HG02840 (cell line): ENCODE results near the gene NEMP1.
A peak's percentile ranks its signal among the peaks of the same experiment; 100 is the strongest.
"Not testable (repeated sequence)": the region's sequence is repeated elsewhere in the genome, so short reads cannot be mapped to it uniquely, and the experiment has no call there.

Experiments
- ATAC-seq: cut with Tn5 transposase; IDR thresholded peaks from one replicate; pipeline ENCODE4 v1.9.1; 2021; ENCODE audit warnings: mild to moderate bottlenecking, moderate library complexity, moderate number of reproducible peaks; ENCODE audit not compliant: unreplicated experiment, low FRiP score

The NEMP1 gene

DNA sequence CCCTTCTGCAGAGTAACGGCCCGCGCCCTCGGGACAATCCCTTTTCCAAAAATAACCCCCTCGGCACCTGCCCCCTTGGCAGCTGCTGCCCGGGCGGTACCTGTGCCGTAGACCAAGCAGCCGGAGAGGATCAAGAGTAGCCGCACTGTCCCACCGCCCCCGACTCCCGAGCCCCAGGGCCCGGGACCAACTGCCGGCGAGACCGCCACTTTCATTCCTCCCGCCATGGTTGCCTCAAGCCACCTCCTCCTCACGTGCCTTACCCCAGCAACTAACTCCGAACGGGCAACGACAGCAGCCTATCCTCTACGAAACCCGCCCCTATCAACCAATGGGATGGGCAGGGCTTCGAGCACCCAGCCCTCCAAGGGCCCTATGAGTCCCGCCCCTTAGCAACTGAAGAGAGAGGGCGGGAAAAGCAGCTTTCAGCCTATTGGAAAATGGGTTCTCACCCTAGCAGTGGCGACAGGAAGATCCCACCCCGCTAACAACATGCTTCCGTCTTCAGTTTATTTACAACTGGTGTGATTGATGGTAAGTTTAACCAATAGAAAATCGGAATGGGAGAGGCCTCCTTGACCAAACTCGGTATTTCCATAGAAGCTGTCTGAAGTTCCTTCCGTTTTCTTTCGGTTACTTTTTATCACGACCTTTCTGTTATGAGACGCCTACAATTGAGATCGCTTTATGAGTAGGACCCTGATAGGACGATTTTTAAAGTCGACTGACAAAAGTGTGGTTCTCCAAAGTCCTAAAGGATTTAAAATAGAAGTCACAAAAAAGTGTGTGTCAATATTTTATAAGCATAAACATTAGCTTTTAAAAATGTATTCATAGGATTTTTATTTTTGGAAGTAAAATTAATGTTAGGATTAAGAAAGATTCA lies at the start of gene NEMP1:
TSS of gene NEMP1 (minus strand) at position 273 of the 886 bp plus-strand sequence. CDS start at position 227, 46 bp downstream.
- ATAC-seq: peak; percentile 97

GRCh38 chr12:57127726-57128518 lies 49.3 kb upstream of the NEMP1 start, which contains the start of gene LRP1:
Gene LRP1 (plus strand): TSS chr12:57128483. CDS start chr12:57128965, 482 bp downstream.
- ATAC-seq: no peak

DNA sequence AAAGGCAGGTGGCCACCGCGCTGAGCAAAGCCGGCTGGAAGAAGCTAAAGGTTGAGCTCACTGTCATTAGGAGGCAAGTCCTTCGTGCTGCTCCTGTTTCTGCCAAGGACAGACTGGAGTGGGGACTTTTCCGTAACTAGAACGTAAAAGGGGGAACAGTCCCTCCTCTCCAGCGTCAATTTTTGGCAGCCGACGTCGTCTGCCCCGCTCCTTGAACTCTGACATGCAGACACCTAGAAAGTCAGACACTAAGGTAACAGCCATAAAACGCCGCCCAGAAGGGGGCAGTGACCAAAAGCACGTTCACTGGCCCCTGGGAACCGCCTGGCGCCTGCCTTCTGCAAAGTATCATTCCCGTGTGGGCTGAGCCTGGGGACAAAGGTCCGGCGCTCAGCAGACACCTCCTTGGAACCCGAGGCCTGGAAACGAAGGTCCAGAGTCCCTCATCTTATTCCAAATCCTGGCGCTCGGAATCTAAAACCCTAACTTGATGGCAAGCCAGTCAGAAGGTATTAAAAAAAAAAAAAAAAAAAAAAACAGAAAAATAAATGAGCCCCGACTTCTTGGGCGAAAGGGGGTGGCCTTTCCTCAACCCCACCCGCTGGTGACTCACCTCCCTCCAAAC lies 48.6 kb upstream of the NEMP1 start:
- no peak for ATAC-seq

DNA sequence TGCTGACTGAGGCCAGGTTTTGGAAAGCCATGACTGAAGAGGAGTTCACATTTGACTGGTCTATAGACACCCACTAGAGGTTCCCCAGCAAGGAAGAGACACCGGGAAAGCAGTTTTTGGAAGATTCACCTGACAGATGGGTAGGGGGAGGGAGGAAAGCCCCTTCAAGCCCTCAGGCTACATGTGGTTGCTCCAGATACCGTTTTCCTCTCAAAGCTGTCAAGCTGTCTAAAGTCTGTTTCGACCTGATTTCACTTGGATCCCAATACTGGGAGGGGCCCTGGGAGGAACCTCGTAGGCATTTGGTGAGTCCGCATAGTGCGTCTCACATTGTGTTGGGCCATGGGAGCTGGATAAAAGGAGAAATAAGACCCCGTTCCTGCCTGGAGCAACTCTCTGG lies 48.0 kb upstream of the NEMP1 start:
- no peak for ATAC-seq

DNA sequence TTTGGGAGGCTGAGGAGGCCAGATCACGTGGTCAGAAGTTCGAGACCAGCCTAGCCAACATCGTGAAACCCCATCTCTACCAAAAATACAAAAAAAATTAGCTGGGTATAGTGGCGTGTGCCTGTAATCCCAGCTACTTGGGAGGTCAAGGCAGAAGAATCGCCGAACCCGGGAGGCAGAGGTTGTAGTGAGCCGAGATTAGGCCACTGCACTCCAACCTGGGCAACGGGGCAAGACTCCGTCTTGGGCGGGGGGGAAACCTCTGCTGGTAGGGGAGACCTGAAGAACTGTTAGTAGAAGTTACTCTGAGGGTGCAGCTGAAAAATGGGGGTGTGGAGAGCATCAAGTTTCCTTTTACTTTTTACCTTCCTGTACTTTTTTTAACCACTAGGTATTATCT lies 47.5 kb upstream of the NEMP1 start:
- ATAC-seq: no peak

GRCh38 chr12:57124261-57124877 lies 45.8 kb upstream of the NEMP1 start:
- no peak for ATAC-seq

DNA sequence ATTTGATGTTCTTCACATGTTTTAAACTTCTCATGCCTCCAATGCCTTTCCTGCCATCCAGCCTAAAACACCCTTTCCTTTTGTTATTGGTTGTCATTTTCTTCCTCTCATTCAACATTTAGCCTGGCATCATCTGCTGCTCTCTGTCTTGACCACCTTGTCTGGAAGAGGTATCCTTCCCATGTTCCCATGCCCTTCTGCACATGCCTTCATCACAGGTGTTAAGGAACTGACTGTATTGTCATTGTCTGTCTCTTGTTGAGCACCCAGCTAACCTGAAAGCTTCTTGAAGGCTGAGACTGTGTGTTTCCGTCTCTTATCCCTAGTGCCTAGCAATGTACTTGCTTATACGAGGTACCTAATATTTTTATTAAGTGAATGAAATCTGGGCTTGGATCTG lies 45.2 kb upstream of the NEMP1 start:
- ATAC-seq: no peak

GRCh38 chr12:57120718-57121117 lies 42.1 kb upstream of the NEMP1 start:
- not testable (repeated sequence) for ATAC-seq

GRCh38 chr12:57119294-57120085 lies 40.9 kb upstream of the NEMP1 start:
- ATAC-seq: no peak

DNA sequence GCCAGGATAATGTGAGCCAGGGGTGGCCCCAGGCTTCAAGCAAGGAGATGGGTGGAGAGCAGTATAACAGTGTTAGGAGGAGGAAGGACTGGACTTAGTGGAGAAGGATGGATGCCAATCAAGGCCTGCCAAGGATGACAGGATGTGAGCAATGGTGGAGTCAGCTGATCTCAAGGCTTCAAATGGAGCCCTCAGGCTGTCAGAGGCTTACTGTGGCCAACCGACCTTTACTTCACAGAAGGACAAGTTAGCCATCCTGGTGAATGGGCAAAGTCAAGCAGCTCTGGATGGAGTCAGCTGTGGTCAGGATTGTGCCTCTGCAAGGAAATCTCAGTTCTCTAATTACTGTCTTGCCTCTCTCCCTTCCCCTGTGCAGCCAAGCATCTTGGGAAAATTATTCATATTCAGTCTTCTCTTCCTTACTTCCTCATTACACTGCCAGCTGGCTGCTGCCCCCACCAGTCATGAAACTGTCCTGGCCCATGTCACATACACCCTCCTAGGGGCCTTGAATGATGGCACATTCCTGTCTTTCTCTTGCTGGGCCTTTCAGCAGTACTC lies 40.2 kb upstream of the NEMP1 start:
- no peak for ATAC-seq

GRCh38 chr12:57116580-57117281 lies 38.1 kb upstream of the NEMP1 start:
- ATAC-seq: no peak

DNA sequence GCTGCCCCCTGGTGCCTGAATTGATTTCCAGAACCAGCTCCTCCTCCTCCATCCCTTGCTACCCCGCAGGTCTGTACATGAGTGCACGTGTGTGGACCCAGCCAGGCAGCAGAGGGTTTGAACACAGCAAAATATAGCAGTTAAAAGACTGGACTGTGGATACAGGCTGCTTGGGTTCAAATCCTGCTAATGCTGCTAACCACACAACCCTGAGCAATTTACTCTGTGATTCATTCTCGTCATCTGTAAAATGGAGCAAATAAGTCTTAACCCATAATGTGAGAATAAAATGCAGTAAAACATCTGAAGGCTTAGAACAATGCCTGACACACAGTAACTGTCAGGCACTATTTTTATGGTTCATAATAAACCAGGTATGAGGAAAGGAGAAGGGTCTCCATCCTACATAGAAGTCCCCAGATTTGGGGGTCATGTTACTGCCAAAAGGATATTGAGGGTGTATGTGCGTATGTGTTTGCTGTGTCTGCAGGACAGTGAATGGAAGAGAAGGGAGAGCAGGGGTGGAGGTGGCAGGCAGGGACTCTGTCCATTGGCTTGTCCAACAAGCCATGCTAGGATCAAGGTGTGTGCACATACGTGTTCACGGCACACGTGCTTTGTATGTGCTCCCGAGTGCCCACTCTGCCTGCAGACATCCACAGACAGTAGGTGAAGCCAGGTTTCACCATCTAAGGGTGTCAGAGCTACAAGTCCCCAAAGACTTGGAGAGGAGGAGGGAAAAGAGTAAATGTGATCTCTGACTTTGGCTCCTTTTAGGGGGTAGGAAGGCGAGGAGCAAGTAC lies 34.1 kb upstream of the NEMP1 start:
- ATAC-seq: peak; percentile 33

GRCh38 chr12:57111031-57111734 lies 32.6 kb upstream of the NEMP1 start, which contains the start of gene STAT6:
Gene STAT6 (minus strand): TSS chr12:57111362. CDS start chr12:57108278, 3,084 bp downstream.
- ATAC-seq: peak; percentile 49

DNA sequence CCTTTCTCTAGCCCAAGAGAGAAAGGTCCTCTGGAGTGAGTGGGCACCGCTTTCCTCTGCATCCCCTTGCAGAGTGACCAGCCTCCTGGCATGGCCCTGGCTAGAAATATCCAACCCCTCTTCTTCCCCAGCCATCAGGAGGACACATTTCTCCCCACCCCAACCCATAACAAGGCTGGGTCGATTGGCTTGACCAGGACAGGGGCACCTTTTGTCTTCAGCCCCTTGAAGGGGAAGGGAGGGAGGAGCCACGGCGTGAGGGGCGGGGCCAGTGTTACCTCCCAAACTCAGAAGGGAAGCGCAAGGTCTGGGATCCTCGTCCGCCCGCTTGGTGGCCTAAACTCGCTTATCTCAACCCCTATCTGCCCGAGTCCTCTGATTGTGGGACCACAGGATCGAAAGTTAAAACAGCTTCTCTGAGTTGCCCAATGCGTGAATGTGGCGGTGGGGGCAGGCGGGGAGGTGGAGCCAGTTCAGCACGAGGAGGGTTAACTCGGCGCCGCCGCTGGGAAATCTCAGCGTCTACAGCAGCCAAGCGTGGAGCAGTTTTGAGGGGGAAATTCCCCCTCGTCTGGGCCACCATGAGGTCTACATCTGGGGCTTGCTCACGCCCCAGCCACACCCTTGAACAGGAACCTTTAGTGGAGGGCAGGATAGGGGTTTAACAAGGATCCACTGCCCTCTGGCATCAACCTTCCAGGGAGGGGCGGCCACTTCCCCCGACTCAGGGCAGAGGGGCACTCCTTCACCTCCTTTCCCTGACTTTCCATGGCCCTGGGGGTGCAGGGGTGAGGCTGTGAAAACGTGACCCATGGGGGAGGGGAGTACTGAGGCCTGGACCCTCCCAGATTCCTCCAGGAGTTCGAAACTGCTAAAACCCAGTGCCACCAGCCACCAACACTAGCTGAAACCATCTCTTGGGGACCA lies 31.8 kb upstream of the NEMP1 start:
- ATAC-seq: peak; percentile 45

DNA sequence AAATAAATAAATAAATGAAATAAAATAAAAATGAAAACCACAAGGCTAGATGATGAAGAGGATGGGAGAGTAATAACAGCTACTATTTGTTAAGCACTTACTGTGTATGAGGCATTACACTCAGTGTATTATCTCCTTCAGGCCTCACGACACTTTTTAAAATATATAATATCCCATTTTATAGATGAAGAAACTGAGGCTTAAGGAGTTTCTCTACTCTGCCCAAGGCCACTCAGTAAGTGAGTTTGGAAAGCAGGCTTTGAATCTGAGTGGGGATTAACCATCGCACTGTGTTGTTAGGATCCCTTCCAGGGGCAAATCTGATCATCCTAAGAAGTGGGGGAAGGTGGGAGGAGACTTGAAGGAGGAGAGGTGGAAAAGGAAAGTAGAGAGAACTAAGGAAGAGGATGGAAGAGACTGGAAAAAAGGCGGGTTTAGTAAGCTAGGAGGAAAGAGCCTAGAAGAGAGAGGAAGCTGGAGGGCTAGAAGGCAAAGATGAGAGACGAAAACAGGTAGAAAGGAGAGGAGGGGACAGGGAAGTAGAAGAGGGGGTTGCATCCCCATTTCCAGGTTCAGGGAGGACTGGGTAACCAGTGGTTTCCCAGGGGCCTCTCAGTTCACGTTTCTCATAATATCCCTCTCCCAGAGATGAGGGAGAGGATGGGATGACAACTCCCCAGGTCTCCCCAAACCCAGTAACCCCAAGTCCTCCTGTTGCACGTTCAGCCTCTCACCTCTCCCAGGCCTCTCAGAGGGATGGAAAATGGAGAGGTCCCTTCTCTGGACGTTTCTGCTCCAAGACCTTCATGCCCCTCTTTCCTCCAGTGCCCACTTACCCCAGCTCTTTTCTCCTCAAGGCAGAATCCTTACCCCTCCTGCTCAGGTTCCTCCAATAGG lies 30.9 kb upstream of the NEMP1 start:
- no peak for ATAC-seq
